PC-3 (cell line): Measurements from ENCODE around the gene PACRG.

Source experiments
- EZH2 ChIP-seq: fragments of 300-600 bp; sonication (generic); IDR thresholded peaks from one replicate; pipeline ENCODE4 v1.6.1; 2017; ENCODE audit warnings: antibody characterized with exemption, mild to moderate bottlenecking, low read length; ENCODE audit not compliant: unreplicated experiment
- EZH2phosphoT487 ChIP-seq: fragments of 300-600 bp; sonication (generic); IDR thresholded peaks from 2 replicates; pipeline ENCODE4 v1.6.1; 2018; ENCODE audit warnings: mild to moderate bottlenecking, antibody characterized with exemption, low read length, borderline replicate concordance
- TF ChIP-seq, protein P1 (sequence below): fragments of 300-600 bp; sonication (generic); conservative IDR thresholded peaks from 2 replicates; pipeline ENCODE4 v1.5.1; 2017; ENCODE audit warnings: antibody characterized with exemption, low read depth, mild to moderate bottlenecking, low read length

DNA sequence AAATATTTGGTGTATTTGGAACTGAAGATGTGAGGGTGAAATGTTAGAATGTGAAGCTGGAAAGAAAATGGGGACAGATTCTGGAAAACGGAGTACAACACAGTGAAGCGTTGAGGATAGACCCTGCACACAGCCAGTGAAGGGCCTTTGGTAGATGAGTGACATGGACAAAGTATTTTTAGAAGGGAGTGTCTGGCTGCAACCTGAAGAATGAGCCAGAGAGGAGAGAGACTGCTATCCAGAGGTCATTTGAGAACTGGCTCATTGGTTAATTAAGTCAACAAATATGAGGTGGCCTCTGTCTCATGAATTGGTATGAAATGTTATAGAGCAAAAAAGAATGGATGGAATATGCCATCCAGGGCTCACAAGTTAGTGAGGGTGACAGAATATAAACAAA lies 310.5 kb downstream of the PACRG start:
- TF ChIP-seq, protein P1, sequence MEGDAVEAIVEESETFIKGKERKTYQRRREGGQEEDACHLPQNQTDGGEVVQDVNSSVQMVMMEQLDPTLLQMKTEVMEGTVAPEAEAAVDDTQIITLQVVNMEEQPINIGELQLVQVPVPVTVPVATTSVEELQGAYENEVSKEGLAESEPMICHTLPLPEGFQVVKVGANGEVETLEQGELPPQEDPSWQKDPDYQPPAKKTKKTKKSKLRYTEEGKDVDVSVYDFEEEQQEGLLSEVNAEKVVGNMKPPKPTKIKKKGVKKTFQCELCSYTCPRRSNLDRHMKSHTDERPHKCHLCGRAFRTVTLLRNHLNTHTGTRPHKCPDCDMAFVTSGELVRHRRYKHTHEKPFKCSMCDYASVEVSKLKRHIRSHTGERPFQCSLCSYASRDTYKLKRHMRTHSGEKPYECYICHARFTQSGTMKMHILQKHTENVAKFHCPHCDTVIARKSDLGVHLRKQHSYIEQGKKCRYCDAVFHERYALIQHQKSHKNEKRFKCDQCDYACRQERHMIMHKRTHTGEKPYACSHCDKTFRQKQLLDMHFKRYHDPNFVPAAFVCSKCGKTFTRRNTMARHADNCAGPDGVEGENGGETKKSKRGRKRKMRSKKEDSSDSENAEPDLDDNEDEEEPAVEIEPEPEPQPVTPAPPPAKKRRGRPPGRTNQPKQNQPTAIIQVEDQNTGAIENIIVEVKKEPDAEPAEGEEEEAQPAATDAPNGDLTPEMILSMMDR = no peak
- TF ChIP-seq EZH2 (no peak), EZH2phosphoT487 (no peak)
